ENCODE data around the gene FADS1. TPM values are rescaled to one million over a fixed set of nuclear protein-coding genes. Genes with fewer than 3 reads are reported as not detected.

FADS1 gene
- total RNA-seq, 4 donors from 2014 or later, result 16.4 to 69.6 (median 46.6) TPM

GRCh38 chr11:61766353-61766841 lies 50.4 kb downstream of the FADS1 start:
- TF ChIP-seq EP300 (IDR thresholded peaks at IDR 0.05), result no peak
- no peak for TF ChIP-seq POLR2AphosphoS5 (IDR thresholded peaks at IDR 0.05)
- no peak for DNase-seq (ENCODE audit: low spot score in 2 of 2)
- WGBS, result 77% methylated on average over 8 of the region's 13 CpGs
- Histone ChIP-seq H3K36me3 (no peaks in the 10 kb centered on the region), H3K27ac (no peak overlapping the region), H3K9me3 (no peaks in the 10 kb centered on the region), H3K4me3 (no peak overlapping the region), H3K27me3 (peaks cover 34% of the 10 kb centered on the region), H3K4me1 (no peaks in the 10 kb centered on the region)

GRCh38 chr11:61765550-61766253 lies 51.1 kb downstream of the FADS1 start:
- WGBS, result 83% methylated on average over 16 of the region's 26 CpGs
- Histone ChIP-seq H3K27ac (no peak overlapping the region), H3K36me3 (no peaks in the 10 kb centered on the region), H3K4me1 (no peaks in the 10 kb centered on the region), H3K4me3 (no peak overlapping the region), H3K9me3 (no peaks in the 10 kb centered on the region), H3K27me3 (peaks cover 41% of the 10 kb centered on the region)
- TF ChIP-seq POLR2A (IDR thresholded peaks at IDR 0.05), result no peak
- no peak for DNase-seq (ENCODE audit: low spot score in 2 of 2)

- 70% methylated on average over 9 of the region's 22 CpGs for WGBS
- no peaks in the 10 kb centered on the region for H3K4me1 ChIP-seq
- no peak overlapping the region for H3K4me3 ChIP-seq
- H3K27ac ChIP-seq, result no peak overlapping the region
- H3K36me3 ChIP-seq, result no peaks in the 10 kb centered on the region
- DNase-seq (ENCODE audit: low spot score in 2 of 2), result no peak
- peaks cover 51% of the 10 kb centered on the region for H3K27me3 ChIP-seq
- TF ChIP-seq EP300 (IDR thresholded peaks at IDR 0.05) (no peak), POLR2A (IDR thresholded peaks at IDR 0.05) (no peak), CTCF (IDR thresholded peaks at IDR 0.05) (no peak), POLR2AphosphoS5 (IDR thresholded peaks at IDR 0.05) (no peak)
- no peaks in the 10 kb centered on the region for H3K9me3 ChIP-seq
Observed at GRCh38 chr11:61764606-61765260, 52.1 kb downstream of the FADS1 start.

GRCh38 chr11:61763930-61764605 lies 52.7 kb downstream of the FADS1 start:
- TF ChIP-seq POLR2A (IDR thresholded peaks at IDR 0.05) (no peak), CTCF (IDR thresholded peaks at IDR 0.05) (no peak), POLR2AphosphoS5 (IDR thresholded peaks at IDR 0.05) (no peak), EP300 (IDR thresholded peaks at IDR 0.05) (no peak)
- 45% methylated on average over 16 of the region's 23 CpGs for WGBS

GRCh38 chr11:61762798-61763197 lies 54.0 kb downstream of the FADS1 start:
- Histone ChIP-seq H3K36me3 (no peaks in the 10 kb centered on the region), H3K4me1 (no peaks in the 10 kb centered on the region), H3K27me3 (peaks cover 51% of the 10 kb centered on the region), H3K4me3 (no peak overlapping the region), H3K27ac (no peak overlapping the region), H3K9me3 (no peaks in the 10 kb centered on the region)
- DNase-seq (ENCODE audit: low spot score in 2 of 2), result no peak
- 36% methylated on average over 15 of the region's 15 CpGs for WGBS
- TF ChIP-seq POLR2AphosphoS5 (IDR thresholded peaks at IDR 0.05), result no peak
- no peak for TF ChIP-seq CTCF (IDR thresholded peaks at IDR 0.05)
- TF ChIP-seq EP300 (IDR thresholded peaks at IDR 0.05), result no peak
- no peak for TF ChIP-seq POLR2A (IDR thresholded peaks at IDR 0.05)

More at GRCh38 chr11:61763930-61764605, 52.7 kb downstream of the FADS1 start:
- H3K27me3 ChIP-seq, result peaks cover 51% of the 10 kb centered on the region
- no peak overlapping the region for H3K4me3 ChIP-seq
- DNase-seq (ENCODE audit: low spot score in 2 of 2), result no peak
- no peaks in the 10 kb centered on the region for H3K9me3 ChIP-seq
- no peaks in the 10 kb centered on the region for H3K4me1 ChIP-seq
- no peaks in the 10 kb centered on the region for H3K36me3 ChIP-seq
- H3K27ac ChIP-seq, result no peak overlapping the region

- H3K4me1 ChIP-seq, result no peaks in the 10 kb centered on the region
- no peaks in the 10 kb centered on the region for H3K9me3 ChIP-seq
- WGBS, result 80% methylated on average over 10 of the region's 10 CpGs
- DNase-seq (ENCODE audit: low spot score in 2 of 2), result no peak
- TF ChIP-seq EP300 (IDR thresholded peaks at IDR 0.05) (no peak), CTCF (IDR thresholded peaks at IDR 0.05) (no peak), POLR2A (IDR thresholded peaks at IDR 0.05) (no peak), POLR2AphosphoS5 (IDR thresholded peaks at IDR 0.05) (no peak)
- no peak overlapping the region for H3K27ac ChIP-seq
- peaks cover 51% of the 10 kb centered on the region for H3K27me3 ChIP-seq
- H3K4me3 ChIP-seq, result no peak overlapping the region
- H3K36me3 ChIP-seq, result no peaks in the 10 kb centered on the region
Observed at GRCh38 chr11:61762223-61762615, 54.6 kb downstream of the FADS1 start.
